ENCODE data around the gene LGALS4.
"Not testable (repeated sequence)": the region's sequence is repeated elsewhere in the genome, so short reads cannot be mapped to it uniquely, and the experiment has no call there.

LGALS4 gene, protein sequence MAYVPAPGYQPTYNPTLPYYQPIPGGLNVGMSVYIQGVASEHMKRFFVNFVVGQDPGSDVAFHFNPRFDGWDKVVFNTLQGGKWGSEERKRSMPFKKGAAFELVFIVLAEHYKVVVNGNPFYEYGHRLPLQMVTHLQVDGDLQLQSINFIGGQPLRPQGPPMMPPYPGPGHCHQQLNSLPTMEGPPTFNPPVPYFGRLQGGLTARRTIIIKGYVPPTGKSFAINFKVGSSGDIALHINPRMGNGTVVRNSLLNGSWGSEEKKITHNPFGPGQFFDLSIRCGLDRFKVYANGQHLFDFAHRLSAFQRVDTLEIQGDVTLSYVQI

DNA sequence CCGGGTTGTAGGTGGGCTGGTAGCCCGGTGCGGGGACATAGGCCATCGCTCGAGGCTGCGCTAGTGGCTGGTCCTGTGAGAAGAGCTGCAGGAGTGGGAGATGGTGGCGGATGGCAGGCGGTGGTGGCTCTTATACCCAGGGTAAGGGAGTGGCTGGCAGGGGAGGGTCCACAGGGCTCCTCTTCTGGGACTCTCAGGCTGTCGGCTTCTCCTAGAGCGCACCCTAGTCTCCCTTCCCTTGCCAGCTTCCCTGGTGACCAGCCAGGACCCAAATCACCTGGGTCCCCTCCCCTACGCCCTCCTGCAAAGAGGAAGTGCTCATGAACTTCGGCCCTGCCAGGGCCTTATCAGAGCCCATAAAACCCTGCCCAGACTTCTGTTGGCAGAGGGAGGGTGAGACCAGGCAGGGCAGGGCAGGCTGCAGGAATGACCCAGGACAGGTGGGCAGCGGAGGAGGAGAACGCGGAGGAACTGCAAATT is at the start of gene LGALS4:
LGALS4 (minus strand) TSS at position 105 of the 480 bp plus-strand sequence; CDS start at position 46, 59 bp downstream.
- no peak for DNase-seq (ENCODE audit: low read depth)

DNA sequence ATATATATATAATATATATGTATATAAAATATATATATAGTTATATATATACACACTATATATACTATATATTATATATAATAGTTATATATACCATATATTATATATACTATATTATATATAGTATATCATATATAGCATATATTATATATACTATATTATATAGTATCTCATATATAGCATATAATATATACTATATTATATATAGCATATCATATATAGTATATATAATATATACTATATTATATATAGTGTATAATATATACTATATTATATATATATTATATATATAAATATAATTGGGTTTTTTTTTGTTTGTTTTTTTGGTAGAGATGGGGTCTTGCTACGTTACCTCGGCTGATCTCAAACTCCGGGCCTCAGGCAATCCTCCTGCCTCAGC is 48.6 kb upstream of the LGALS4 start:
- no peak for DNase-seq (ENCODE audit: low read depth)

DNA sequence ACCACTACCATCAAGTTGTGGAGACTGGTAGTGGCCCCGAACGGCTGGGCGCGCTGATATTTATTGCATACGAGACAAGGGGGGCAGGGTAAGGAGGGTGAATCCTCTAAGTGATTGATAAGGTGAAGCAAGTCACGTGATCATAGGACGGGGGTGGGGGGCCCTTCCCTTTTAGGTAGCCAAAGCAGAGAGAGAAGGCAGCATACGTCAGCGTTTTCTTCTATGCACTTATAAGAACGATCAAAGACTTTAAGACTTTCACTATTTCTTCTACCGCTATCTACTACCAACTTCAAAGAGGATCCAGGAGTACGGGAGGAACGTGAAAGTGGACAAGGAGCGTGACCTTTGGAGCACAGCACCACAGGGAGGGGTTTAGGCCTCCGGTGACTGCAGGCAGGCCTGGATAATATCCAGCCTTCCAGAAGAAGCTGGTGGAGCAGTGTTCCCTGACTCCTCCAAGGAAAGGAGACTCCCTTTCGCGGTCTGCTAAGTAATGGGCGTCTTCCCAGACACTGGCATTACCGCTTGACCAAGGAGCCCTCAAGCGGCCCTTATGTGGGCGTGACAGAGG is 47.0 kb upstream of the LGALS4 start:
- DNase-seq (ENCODE audit: low read depth): not testable (repeated sequence)

GRCh38 chr19:38856813-38857212 is 44.1 kb upstream of the LGALS4 start:
- DNase-seq (ENCODE audit: low read depth): no peak

DNA sequence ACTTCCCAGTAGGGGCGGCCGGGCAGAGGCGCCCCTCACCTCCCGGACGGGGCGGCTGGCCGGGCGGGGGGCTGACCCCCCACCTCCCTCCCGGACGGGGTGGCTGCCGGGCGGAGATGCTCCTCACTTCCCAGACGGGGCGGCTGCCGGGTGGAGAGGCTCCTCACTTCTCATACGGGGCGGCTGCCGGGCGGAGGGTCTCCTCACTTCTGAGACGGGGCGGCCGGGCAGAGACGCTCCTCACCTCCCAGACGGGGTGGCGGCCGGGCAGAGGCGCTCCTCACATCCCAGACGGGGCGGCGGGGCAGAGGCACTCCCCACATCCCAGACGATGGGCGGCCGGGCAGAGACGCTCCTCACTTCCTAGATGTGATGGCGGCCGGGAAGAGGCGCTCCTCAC is 43.0 kb upstream of the LGALS4 start:
- DNase-seq (ENCODE audit: low read depth): not testable (repeated sequence)

- DNase-seq (ENCODE audit: low read depth): not testable (repeated sequence)
Observed at GRCh38 chr19:38854961-38855360, 42.2 kb upstream of the LGALS4 start.

- DNase-seq (ENCODE audit: low read depth): no peak
Observed at GRCh38 chr19:38853214-38853613, 40.5 kb upstream of the LGALS4 start.

- peak; percentile 31 for DNase-seq (ENCODE audit: low read depth)
Observed at GRCh38 chr19:38852231-38853044, 39.7 kb upstream of the LGALS4 start.

- peak; percentile 81 for DNase-seq (ENCODE audit: low read depth)
Observed at GRCh38 chr19:38851622-38852230, 39.0 kb upstream of the LGALS4 start.

DNA sequence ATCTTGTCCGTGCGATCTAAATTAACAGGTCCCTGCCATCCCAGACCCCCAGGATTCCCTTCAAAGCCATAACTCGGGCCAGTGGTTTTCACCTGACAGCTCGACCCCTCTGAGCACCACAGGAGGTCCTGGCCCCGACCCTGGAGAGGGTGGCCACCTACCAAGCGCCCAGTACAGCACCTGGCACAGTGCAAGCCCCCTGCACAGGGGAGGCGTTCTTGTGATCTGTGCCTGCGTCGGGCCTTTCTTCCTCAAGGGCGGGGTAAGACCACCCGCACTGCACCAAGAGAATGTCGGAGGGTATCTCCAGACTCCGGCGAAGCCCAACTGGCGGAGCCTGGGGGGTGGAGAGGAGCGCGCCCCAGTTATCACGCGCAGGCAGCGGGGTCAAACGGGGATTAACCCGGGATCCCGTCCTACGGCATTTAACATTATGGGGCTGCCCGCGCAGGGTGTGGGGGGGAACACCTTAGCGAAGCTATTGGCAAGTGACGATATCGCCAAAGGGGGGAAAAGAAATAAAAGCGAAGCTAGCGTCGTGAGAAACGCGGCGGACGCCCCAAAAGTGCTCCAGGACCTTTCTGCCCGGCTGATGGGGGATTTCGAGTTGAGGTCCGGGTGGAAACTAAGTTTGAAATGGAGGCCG is 38.4 kb upstream of the LGALS4 start:
- no peak for DNase-seq (ENCODE audit: low read depth)

- peak; percentile 95 for DNase-seq (ENCODE audit: low read depth)
Observed at GRCh38 chr19:38850436-38850975, 37.8 kb upstream of the LGALS4 start.

GRCh38 chr19:38849860-38850435 is 37.2 kb upstream of the LGALS4 start, which contains the start of gene HNRNPL:
Gene HNRNPL (minus strand): TSS chr19:38849986. CDS start chr19:38849966, 20 bp downstream.
- peak; percentile 98 for DNase-seq (ENCODE audit: low read depth)

- peak; percentile 97 for DNase-seq (ENCODE audit: low read depth)
Observed at GRCh38 chr19:38849147-38849859, 36.6 kb upstream of the LGALS4 start.

GRCh38 chr19:38848299-38849146 is 35.8 kb upstream of the LGALS4 start:
- no peak for DNase-seq (ENCODE audit: low read depth)

- DNase-seq (ENCODE audit: low read depth): no peak
Observed at GRCh38 chr19:38846097-38846496, 33.4 kb upstream of the LGALS4 start.

DNA sequence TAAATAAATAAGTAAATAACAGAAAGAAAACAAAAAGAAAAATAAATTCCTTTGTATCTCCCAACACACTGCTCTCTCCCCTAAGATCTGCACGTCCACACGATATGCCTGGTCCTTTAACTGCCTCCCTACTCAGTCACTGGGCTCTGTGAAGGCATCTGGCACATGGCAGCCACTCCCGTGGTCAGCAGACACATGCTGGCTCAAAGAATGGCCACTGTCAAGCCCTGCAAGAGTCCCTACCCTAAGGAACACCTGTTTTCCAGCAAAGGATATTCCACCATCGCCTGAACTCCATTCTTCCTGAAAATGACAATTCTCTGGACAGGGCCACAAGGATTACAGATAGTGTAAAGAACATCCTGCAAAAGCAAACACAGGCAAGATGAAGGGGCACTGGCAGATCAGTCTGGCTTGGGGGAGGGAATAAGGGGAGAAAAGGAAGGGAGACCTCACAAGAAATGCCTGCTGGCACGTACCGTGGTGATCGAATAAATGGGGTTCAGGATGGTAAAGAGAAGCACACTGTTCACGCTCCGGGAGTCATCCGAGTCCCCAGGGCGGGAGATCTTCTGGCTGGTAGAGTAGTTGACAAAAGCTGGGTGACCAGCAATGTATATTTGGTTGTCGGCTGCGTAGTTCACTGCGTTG is 32.8 kb upstream of the LGALS4 start:
- no peak for DNase-seq (ENCODE audit: low read depth)

DNA sequence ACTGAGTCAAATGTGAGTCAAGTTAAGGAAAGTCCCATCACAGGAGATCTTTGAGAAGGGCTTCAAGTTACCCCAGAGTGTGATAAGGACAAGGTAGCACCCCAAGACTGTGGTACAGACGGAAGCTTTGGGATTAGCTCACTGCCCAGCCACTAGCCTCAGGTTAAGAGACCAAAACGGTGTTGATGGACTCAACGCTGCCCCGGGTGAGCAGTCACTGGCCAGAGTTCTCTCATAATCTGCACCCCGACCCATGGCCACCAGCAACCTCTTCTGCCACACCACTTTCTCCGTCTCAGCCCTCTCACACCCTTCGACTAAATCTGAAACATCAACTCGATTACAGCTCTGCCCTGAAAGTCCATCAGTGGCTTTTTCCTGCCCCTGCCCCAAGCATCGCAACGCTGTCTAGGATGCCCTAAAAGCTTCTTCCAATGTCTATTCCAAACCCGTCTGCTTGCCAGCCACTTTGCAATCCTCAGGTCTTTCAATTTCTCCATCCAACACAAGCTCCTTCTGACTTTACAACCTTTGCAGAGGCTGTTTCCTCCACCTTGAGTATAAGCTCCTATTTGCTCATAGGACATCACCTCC is 31.4 kb upstream of the LGALS4 start:
- DNase-seq (ENCODE audit: low read depth): no peak

DNA sequence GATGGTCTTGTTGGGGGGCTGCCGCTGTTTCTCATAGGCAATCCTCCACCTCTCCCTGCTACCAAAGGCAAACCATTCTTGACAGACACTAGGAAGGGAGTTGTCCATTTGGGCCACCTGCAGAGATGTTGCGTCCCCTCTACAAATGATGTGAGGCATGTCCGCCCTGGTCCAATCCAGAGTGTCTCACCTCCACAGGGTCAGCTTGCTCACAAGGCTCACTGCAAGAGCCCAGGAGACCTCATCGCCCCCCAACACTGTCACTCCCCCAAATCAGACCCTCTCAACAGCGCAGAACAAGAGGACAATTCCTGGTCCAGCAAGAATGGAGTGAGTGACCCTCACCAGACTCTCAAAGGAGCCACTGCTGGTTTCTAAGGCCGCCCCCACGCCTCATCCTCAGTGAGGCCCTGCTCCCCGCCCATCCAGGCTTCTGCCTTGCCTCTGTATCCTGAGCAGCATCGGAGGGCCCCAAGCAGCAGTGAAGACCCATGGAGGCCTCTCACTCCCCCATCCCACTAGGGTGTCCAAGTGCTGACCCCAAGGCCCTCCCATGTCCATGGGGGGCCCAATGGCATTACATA is 30.5 kb upstream of the LGALS4 start:
- DNase-seq (ENCODE audit: low read depth): no peak

All from stimulated activated CD8-positive, alpha-beta memory T cell treated with anti-CD3 and anti-CD28 coated beads, Interleukin-7, amount 100 ng/mL, for 24 hours (primary cell).